ENCODE measurements around the gene EPHA10. TPM values are rescaled to one million over a fixed set of nuclear protein-coding genes. Genes with fewer than 3 reads are reported as not detected.
"Not testable (repeated sequence)": the region's sequence is repeated elsewhere in the genome, so short reads cannot be mapped to it uniquely, and the experiment has no call there.

The EPHA10 gene
- total RNA-seq, 1 donor from 2014 or later: 0.97 TPM

- no peak overlapping the region for H3K4me3 Mint-ChIP-seq
- H3K4me1 Mint-ChIP-seq (ENCODE audit: unreplicated experiment): no peaks in the 10 kb centered on the region
- no peaks in the 10 kb centered on the region for H3K9me3 Mint-ChIP-seq
- DNase-seq (ENCODE audit: extremely low spot score, unreplicated experiment): no peak
- TF ChIP-seq CTCF (conservative IDR thresholded peaks at IDR 0.05): no peak
- H3K36me3 Mint-ChIP-seq: no peaks in the 10 kb centered on the region
- H3K27ac Mint-ChIP-seq: no peak overlapping the region
- H3K27me3 Mint-ChIP-seq: peaks cover 68% of the 10 kb centered on the region
These were observed 18.1 kb downstream of the EPHA10 start for GRCh38 chr1:37746806-37747205.

- no peak for TF ChIP-seq CTCF (conservative IDR thresholded peaks at IDR 0.05)
- H3K4me1 Mint-ChIP-seq (ENCODE audit: unreplicated experiment): no peaks in the 10 kb centered on the region
- no peaks in the 10 kb centered on the region for H3K36me3 Mint-ChIP-seq
- H3K27me3 Mint-ChIP-seq: peaks cover 52% of the 10 kb centered on the region
- H3K27ac Mint-ChIP-seq: no peak overlapping the region
- H3K4me3 Mint-ChIP-seq: no peak overlapping the region
- H3K9me3 Mint-ChIP-seq: no peaks in the 10 kb centered on the region
- DNase-seq (ENCODE audit: extremely low spot score, unreplicated experiment): no peak
These were observed 23.3 kb downstream of the EPHA10 start for GRCh38 chr1:37741662-37742061.

- H3K27ac Mint-ChIP-seq: no peak overlapping the region
- no peaks in the 10 kb centered on the region for H3K36me3 Mint-ChIP-seq
These were observed 23.8 kb downstream of the EPHA10 start for GRCh38 chr1:37741130-37741529.

GRCh38 chr1:37739222-37739621, 25.7 kb downstream of the EPHA10 start:
- no peak for TF ChIP-seq CTCF (conservative IDR thresholded peaks at IDR 0.05)
- no peak overlapping the region for H3K4me3 Mint-ChIP-seq
- no peaks in the 10 kb centered on the region for H3K9me3 Mint-ChIP-seq
- no peak overlapping the region for H3K27ac Mint-ChIP-seq
- no peaks in the 10 kb centered on the region for H3K36me3 Mint-ChIP-seq
- no peaks in the 10 kb centered on the region for H3K4me1 Mint-ChIP-seq (ENCODE audit: unreplicated experiment)
- peaks cover 61% of the 10 kb centered on the region for H3K27me3 Mint-ChIP-seq
- DNase-seq (ENCODE audit: extremely low spot score, unreplicated experiment): no peak

More at GRCh38 chr1:37741130-37741529, 23.8 kb downstream of the EPHA10 start:
- no peak for DNase-seq (ENCODE audit: extremely low spot score, unreplicated experiment)
- H3K4me3 Mint-ChIP-seq: no peak overlapping the region
- H3K9me3 Mint-ChIP-seq: no peaks in the 10 kb centered on the region
- no peaks in the 10 kb centered on the region for H3K4me1 Mint-ChIP-seq (ENCODE audit: unreplicated experiment)
- no peak for TF ChIP-seq CTCF (conservative IDR thresholded peaks at IDR 0.05)
- peaks cover 51% of the 10 kb centered on the region for H3K27me3 Mint-ChIP-seq

GRCh38 chr1:37738619-37739018, 26.3 kb downstream of the EPHA10 start:
- DNase-seq (ENCODE audit: extremely low spot score, unreplicated experiment); H3K36me3 Mint-ChIP-seq; H3K4me1 Mint-ChIP-seq (ENCODE audit: unreplicated experiment); H3K9me3 Mint-ChIP-seq; H3K4me3 Mint-ChIP-seq; H3K27ac Mint-ChIP-seq: not testable (repeated sequence)
- peaks cover 63% of the 10 kb centered on the region for H3K27me3 Mint-ChIP-seq

- H3K27me3 Mint-ChIP-seq: peaks cover 61% of the 10 kb centered on the region
- not testable (repeated sequence) for H3K36me3 Mint-ChIP-seq; H3K4me1 Mint-ChIP-seq (ENCODE audit: unreplicated experiment); H3K27ac Mint-ChIP-seq; H3K4me3 Mint-ChIP-seq; H3K9me3 Mint-ChIP-seq; DNase-seq (ENCODE audit: extremely low spot score, unreplicated experiment)
These were observed 26.9 kb downstream of the EPHA10 start for GRCh38 chr1:37737975-37738374.
